HCT116 (cell line): ENCODE data around the gene MCAM.

Source experiments
- POLR2A ChIP-seq: IDR thresholded peaks from 2 replicates; pipeline ENCODE4 v1.7.0; 2011; ENCODE audit warnings: borderline replicate concordance; ENCODE audit not compliant: insufficient read depth, insufficient read length; ENCODE audit errors: extremely low read depth
- RAD21 ChIP-seq: IDR thresholded peaks from 2 replicates; pipeline ENCODE4 v1.6.1; 2012; ENCODE audit warnings: low read depth, mild to moderate bottlenecking
- TF ChIP-seq, protein P1 (sequence below), 3 experiments: fragments of 200-600 bp in 1 of 3; sonication (generic) in 1 of 3; IDR thresholded peaks in 2 of 3; conservative IDR thresholded peaks in 1 of 3; 2 replicates each; pipeline ENCODE4 v1.5.1; 2012 to 2017; ENCODE audit warnings: low read depth in 2 of 3, low read length in 2 of 3, antibody characterized with exemption in 1 of 3, borderline replicate concordance in 1 of 3, control low read depth in 1 of 3, mild to moderate bottlenecking in 1 of 3, mixed read lengths in 1 of 3, mixed run types in 1 of 3, moderate library complexity in 1 of 3; ENCODE audit not compliant: insufficient read depth in 1 of 3

- TF ChIP-seq, protein P1, sequence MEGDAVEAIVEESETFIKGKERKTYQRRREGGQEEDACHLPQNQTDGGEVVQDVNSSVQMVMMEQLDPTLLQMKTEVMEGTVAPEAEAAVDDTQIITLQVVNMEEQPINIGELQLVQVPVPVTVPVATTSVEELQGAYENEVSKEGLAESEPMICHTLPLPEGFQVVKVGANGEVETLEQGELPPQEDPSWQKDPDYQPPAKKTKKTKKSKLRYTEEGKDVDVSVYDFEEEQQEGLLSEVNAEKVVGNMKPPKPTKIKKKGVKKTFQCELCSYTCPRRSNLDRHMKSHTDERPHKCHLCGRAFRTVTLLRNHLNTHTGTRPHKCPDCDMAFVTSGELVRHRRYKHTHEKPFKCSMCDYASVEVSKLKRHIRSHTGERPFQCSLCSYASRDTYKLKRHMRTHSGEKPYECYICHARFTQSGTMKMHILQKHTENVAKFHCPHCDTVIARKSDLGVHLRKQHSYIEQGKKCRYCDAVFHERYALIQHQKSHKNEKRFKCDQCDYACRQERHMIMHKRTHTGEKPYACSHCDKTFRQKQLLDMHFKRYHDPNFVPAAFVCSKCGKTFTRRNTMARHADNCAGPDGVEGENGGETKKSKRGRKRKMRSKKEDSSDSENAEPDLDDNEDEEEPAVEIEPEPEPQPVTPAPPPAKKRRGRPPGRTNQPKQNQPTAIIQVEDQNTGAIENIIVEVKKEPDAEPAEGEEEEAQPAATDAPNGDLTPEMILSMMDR (IDR thresholded peaks at IDR 0.05 in 2 of 3, conservative IDR thresholded peaks at IDR 0.05 in 1 of 3; ENCODE audit: borderline replicate concordance in 1 of 3, insufficient read depth in 1 of 3, low read depth in 2 of 3, low read length in 2 of 3), result no peak
- TF ChIP-seq POLR2A, result no peak
- TF ChIP-seq RAD21, result no peak; the same call in 1 of the 2 replicates
These were observed 25.9 kb downstream of the MCAM start for GRCh38 chr11:119290894-119291497.
